Measurements from ENCODE around the gene GGT7. TPM values are rescaled to one million over a fixed set of nuclear protein-coding genes. Genes with fewer than 3 reads are reported as not detected.
"Not testable (repeated sequence)": the region's sequence is repeated elsewhere in the genome, so short reads cannot be mapped to it uniquely, and the experiment has no call there.

GGT7 gene
- total and polyA plus RNA-seq, 4 donors, result 3.7 to 8.1 (median 6.0) TPM

DNA sequence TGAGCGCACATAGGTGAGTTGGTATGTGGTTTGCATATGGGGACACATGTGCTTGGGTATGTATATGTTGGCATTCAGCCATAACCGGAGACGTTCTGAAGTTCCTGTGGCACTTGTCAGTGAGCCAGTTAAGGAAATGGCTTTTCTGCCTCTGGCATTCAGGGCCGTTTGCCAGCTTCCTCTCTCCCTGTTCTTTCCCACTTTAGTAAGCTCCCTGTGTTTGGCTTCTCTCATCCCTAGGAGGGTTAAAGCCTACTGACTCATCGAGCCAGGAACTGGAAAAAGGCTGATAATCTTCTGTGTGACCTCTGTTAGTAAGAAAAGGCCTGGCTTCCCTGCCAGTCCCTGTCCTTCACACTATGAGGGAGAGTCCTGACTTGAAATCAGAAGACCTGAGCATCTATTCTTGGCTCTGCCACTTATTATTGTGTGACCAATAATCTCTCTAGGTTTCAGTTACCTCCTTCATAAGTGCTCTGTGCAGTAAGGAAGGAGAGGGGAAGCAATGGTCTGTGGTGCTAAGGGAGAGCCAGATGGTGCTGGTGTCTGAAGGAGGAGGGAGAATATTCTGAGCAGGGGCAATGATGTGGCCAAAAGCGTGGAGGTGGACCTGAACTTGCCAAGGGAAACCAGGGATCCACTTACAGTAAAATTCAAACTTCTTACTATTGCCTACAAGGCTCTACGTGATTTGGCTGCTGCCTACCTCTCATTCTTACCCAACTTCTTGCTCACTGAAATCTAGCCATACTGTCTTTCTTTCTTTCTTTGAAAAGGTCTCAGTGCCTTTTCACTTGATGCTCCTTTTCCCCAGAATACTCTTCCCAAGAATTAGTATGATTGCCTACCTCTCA lies 35.2 kb upstream of the GGT7 start:
- WGBS, result 43% methylated on average over 7 of the region's 7 CpGs
- Histone ChIP-seq H3K9me3 (ENCODE audit: control insufficient read depth in 4 of 4, low read length in 3 of 4) (no peaks in the 10 kb centered on the region), H3K4me3 (ENCODE audit: low read depth in 1 of 3, low read length in 3 of 3) (no peak overlapping the region), H3K27ac (ENCODE audit: low read depth in 1 of 2, low read length in 2 of 2) (peak overlapping the region; percentile 36 to 39), H3K9ac (ENCODE audit: low read depth in 1 of 2, low read length in 2 of 2) (no peak overlapping the region), H3K36me3 (ENCODE audit: control insufficient read depth in 4 of 4, insufficient read depth in 3 of 4, low read depth in 1 of 4, low read length in 3 of 4) (peaks cover 0 to 5% (median 0%) of the 10 kb centered on the region in 4 donors), H3K4me1 (ENCODE audit: control insufficient read depth in 4 of 4, insufficient read depth in 4 of 4, low read length in 3 of 4) (peaks cover under 1 to 12% (median 4%) of the 10 kb centered on the region in 4 donors), H3K27me3 (ENCODE audit: control insufficient read depth in 4 of 4, insufficient read depth in 4 of 4, low read length in 3 of 4) (no peaks in the 10 kb centered on the region)
- TF ChIP-seq GABPA (IDR thresholded peaks at IDR 0.05 in 1 of 2, conservative IDR thresholded peaks at IDR 0.05 in 1 of 2), result no peak
- no peak for TF ChIP-seq HNF4A (conservative IDR thresholded peaks at IDR 0.05)
- TF ChIP-seq NR2F2 (IDR thresholded peaks at IDR 0.05), result peak; percentile 87
- TF ChIP-seq, protein P1, sequence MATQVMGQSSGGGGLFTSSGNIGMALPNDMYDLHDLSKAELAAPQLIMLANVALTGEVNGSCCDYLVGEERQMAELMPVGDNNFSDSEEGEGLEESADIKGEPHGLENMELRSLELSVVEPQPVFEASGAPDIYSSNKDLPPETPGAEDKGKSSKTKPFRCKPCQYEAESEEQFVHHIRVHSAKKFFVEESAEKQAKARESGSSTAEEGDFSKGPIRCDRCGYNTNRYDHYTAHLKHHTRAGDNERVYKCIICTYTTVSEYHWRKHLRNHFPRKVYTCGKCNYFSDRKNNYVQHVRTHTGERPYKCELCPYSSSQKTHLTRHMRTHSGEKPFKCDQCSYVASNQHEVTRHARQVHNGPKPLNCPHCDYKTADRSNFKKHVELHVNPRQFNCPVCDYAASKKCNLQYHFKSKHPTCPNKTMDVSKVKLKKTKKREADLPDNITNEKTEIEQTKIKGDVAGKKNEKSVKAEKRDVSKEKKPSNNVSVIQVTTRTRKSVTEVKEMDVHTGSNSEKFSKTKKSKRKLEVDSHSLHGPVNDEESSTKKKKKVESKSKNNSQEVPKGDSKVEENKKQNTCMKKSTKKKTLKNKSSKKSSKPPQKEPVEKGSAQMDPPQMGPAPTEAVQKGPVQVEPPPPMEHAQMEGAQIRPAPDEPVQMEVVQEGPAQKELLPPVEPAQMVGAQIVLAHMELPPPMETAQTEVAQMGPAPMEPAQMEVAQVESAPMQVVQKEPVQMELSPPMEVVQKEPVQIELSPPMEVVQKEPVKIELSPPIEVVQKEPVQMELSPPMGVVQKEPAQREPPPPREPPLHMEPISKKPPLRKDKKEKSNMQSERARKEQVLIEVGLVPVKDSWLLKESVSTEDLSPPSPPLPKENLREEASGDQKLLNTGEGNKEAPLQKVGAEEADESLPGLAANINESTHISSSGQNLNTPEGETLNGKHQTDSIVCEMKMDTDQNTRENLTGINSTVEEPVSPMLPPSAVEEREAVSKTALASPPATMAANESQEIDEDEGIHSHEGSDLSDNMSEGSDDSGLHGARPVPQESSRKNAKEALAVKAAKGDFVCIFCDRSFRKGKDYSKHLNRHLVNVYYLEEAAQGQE (IDR thresholded peaks at IDR 0.05), result no peak
- no peak for TF ChIP-seq JUND (IDR thresholded peaks at IDR 0.05)
- no peak for DNase-seq (ENCODE audit: low spot score)

DNA sequence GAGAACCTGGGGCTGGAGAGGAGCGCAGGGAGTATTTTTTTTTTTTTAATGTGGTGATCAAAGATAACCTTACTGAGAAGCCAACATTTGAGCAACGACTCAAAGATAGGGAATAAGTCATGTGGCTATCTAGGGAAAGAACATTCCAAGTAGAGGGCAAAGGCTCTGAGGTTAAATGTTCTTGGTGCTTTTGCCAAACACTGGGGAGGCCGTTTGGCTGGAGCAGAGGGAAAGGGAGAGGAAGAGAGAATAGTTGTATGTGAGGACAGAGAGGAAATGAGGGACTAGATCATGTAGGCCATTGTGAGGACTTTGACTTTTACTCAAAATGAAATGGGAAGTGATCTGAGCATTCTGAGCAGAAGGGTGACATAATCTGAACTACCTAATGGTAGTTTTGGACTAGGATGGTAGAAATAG lies 31.6 kb upstream of the GGT7 start:
- Histone ChIP-seq H3K27ac (ENCODE audit: low read depth in 1 of 2, low read length in 2 of 2) (peak overlapping the region in 1 of 2 donors; percentile 13), H3K4me3 (ENCODE audit: low read depth in 1 of 3, low read length in 3 of 3) (no peak overlapping the region), H3K9me3 (ENCODE audit: control insufficient read depth in 4 of 4, low read length in 3 of 4) (no peaks in the 10 kb centered on the region), H3K4me1 (ENCODE audit: control insufficient read depth in 4 of 4, insufficient read depth in 4 of 4, low read length in 3 of 4) (peaks cover 0 to 5% (median under 1%) of the 10 kb centered on the region in 4 donors), H3K36me3 (ENCODE audit: control insufficient read depth in 4 of 4, insufficient read depth in 3 of 4, low read depth in 1 of 4, low read length in 3 of 4) (peaks cover 0 to 10% (median 2%) of the 10 kb centered on the region in 4 donors), H3K9ac (ENCODE audit: low read depth in 1 of 2, low read length in 2 of 2) (no peak overlapping the region), H3K27me3 (ENCODE audit: control insufficient read depth in 4 of 4, insufficient read depth in 4 of 4, low read length in 3 of 4) (no peaks in the 10 kb centered on the region)
- no peak for DNase-seq (ENCODE audit: low spot score)
- TF ChIP-seq HNF4A (conservative IDR thresholded peaks at IDR 0.05) (peak in 1 of 2 donors; percentile 16), RXRA (IDR thresholded peaks at IDR 0.05) (peak in 1 of 2 donors; percentile 45), NR2F2 (IDR thresholded peaks at IDR 0.05) (peak; percentile 84), EGR1 (IDR thresholded peaks at IDR 0.05; ENCODE audit: low read depth in 2 of 2) (no peak)
- 35% methylated on average over 3 of the region's 3 CpGs for WGBS

DNA sequence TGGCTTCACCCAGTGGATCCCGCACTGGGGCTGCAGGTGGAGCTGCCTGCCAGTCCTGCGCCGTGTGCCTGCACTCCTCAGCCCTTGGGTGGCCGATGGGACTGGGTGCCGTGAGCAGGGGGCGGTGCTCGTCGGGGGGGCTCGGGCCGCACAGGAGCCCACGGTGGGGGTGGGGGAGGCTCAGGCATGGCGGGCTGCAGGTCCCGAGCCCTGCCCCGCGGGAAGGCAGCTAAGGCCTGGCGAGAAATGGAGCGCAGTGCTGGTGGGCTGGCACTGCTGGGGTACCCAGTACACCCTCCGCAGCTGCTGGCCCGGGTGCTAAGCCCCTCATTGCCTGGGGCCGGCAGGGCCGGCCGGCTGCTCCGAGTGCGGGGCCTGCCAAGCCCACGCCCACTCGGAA lies 26.1 kb upstream of the GGT7 start:
- not testable (repeated sequence) for H3K9me3 ChIP-seq (ENCODE audit: control insufficient read depth in 4 of 4, low read length in 3 of 4); H3K27ac ChIP-seq (ENCODE audit: low read depth in 1 of 2, low read length in 2 of 2); H3K27me3 ChIP-seq (ENCODE audit: control insufficient read depth in 4 of 4, insufficient read depth in 4 of 4, low read length in 3 of 4); H3K36me3 ChIP-seq (ENCODE audit: control insufficient read depth in 4 of 4, insufficient read depth in 3 of 4, low read depth in 1 of 4, low read length in 3 of 4); H3K4me3 ChIP-seq (ENCODE audit: low read depth in 1 of 3, low read length in 3 of 3); DNase-seq (ENCODE audit: low spot score); H3K9ac ChIP-seq (ENCODE audit: low read depth in 1 of 2, low read length in 2 of 2)
- 95% methylated on average over 26 of the region's 26 CpGs for WGBS
- peaks cover 2 to 19% (median 16%) of the 10 kb centered on the region in 4 donors for H3K4me1 ChIP-seq (ENCODE audit: control insufficient read depth in 4 of 4, insufficient read depth in 4 of 4, low read length in 3 of 4)

DNA sequence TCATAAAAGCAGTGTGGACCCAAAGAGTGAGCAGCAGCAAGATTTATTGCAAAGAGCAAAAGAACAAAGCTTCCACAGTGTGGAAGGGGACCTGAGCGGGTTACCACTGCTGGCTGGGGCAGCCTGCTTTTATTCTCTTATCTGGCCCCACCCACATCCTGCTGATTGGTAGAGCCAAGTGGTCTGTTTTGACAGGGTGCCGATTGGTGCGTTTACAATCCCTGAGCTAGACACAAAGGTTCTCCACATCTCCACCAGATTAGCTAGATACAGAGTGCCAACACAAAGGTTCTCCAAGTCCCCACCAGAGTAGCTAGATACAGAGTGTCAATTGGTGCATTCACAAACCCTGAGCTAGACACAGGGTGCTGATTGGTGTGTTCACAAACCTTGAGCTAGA lies 25.5 kb upstream of the GGT7 start:
- H3K27me3 ChIP-seq (ENCODE audit: control insufficient read depth in 4 of 4, insufficient read depth in 4 of 4, low read length in 3 of 4); H3K9ac ChIP-seq (ENCODE audit: low read depth in 1 of 2, low read length in 2 of 2); H3K27ac ChIP-seq (ENCODE audit: low read depth in 1 of 2, low read length in 2 of 2); H3K4me3 ChIP-seq (ENCODE audit: low read depth in 1 of 3, low read length in 3 of 3); H3K36me3 ChIP-seq (ENCODE audit: control insufficient read depth in 4 of 4, insufficient read depth in 3 of 4, low read depth in 1 of 4, low read length in 3 of 4); H3K9me3 ChIP-seq (ENCODE audit: control insufficient read depth in 4 of 4, low read length in 3 of 4); DNase-seq (ENCODE audit: low spot score): not testable (repeated sequence)
- H3K4me1 ChIP-seq (ENCODE audit: control insufficient read depth in 4 of 4, insufficient read depth in 4 of 4, low read length in 3 of 4), result peaks cover 2 to 19% (median 16%) of the 10 kb centered on the region in 4 donors
- 91% methylated on average over 3 of the region's 3 CpGs for WGBS

Data from liver (tissue), 9 donors.